Gastroesophageal sphincter (tissue), 3 donors: Measurements from ENCODE around the gene RANBP10.

ENCODE experiments used
- CTCF ChIP-seq, 4 experiments: fragments of 200-600 bp in 2 of 4; fragments of 450-650 bp in 2 of 4; sonication (generic) in 1 of 4; IDR thresholded peaks; one replicate each; pipeline ENCODE4 v1.5.1; 2017 to 2019; ENCODE audit warnings: antibody characterized with exemption in 4 of 4, mild to moderate bottlenecking in 2 of 4, moderate library complexity in 2 of 4
- EP300 ChIP-seq: sonication (generic); formaldehyde crosslinking; IDR thresholded peaks from one replicate; pipeline ENCODE4 v1.6.1; 2017; ENCODE audit warnings: antibody characterized with exemption, mild to moderate bottlenecking
- POLR2A ChIP-seq, 2 donors: fragments of 450-650 bp; IDR thresholded peaks; one replicate each; pipeline ENCODE4 v1.6.1; 2017; ENCODE audit warnings: antibody characterized with exemption in 2 of 2, mild to moderate bottlenecking in 2 of 2, moderate library complexity in 1 of 2
- POLR2AphosphoS5 ChIP-seq: sonication (generic); formaldehyde crosslinking; IDR thresholded peaks from one replicate; pipeline ENCODE4 v1.6.1; 2017; ENCODE audit warnings: antibody characterized with exemption

- TF ChIP-seq POLR2A (IDR thresholded peaks at IDR 0.05), result no peak
- no peak for TF ChIP-seq CTCF (IDR thresholded peaks at IDR 0.05)
- TF ChIP-seq POLR2AphosphoS5, result no peak
- no peak for TF ChIP-seq EP300
Measured at GRCh38 chr16:67783353-67783725, 23.0 kb downstream of the RANBP10 start.
